ENCODE results near the gene CELF4.

The CELF4 gene

GRCh38 chr18:37598966-37599896, 33.6 kb upstream of the CELF4 start:
- TF ChIP-seq CTCF (conservative IDR thresholded peaks at IDR 0.05): no peak
- no peak overlapping the region for H3K27ac ChIP-seq

- TF ChIP-seq CTCF (conservative IDR thresholded peaks at IDR 0.05): no peak
- H3K27ac ChIP-seq: no peak overlapping the region
These were observed 32.8 kb upstream of the CELF4 start for GRCh38 chr18:37598396-37598795.

- H3K27ac ChIP-seq: no peak overlapping the region
- no peak for TF ChIP-seq CTCF (conservative IDR thresholded peaks at IDR 0.05)
These were observed 24.7 kb upstream of the CELF4 start for GRCh38 chr18:37590346-37590745.

- no peak overlapping the region for H3K27ac ChIP-seq
- no peak for TF ChIP-seq CTCF (conservative IDR thresholded peaks at IDR 0.05)
These were observed 22.7 kb upstream of the CELF4 start for GRCh38 chr18:37588289-37588688.

- TF ChIP-seq CTCF (conservative IDR thresholded peaks at IDR 0.05): no peak
- H3K27ac ChIP-seq: no peak overlapping the region
These were observed 21.1 kb upstream of the CELF4 start for GRCh38 chr18:37586656-37587225.

GRCh38 chr18:37584952-37585695, 19.5 kb upstream of the CELF4 start:
- H3K27ac ChIP-seq: no peak overlapping the region
- TF ChIP-seq CTCF (conservative IDR thresholded peaks at IDR 0.05): no peak

- no peak overlapping the region for H3K27ac ChIP-seq
- no peak for TF ChIP-seq CTCF (conservative IDR thresholded peaks at IDR 0.05)
These were observed 18.6 kb upstream of the CELF4 start for GRCh38 chr18:37584217-37584616.
